SK-N-DZ (cell line): ENCODE results near the gene EGFR. TPM values are rescaled to one million over a fixed set of nuclear protein-coding genes. Genes with fewer than 3 reads are reported as not detected.
A peak's percentile ranks its signal among the peaks of the same experiment; 100 is the strongest.

ENCODE experiments used
- DNase-seq: peaks from one replicate; pipeline ENCODE4 v3.0.0-alpha.2; 2015; ENCODE audit warnings: low spot score
- polyA plus RNA-seq, 2 experiments: library from polyadenylated mRNA; depleted of rRNA; stranded (reverse); fragments of >200 nt; gene quantifications; 2 replicates each; pipeline ENCODE4 v1.2.3, GENCODE V29; 2014

The EGFR gene
- polyA plus RNA-seq (2014; cell fraction: cytosol; rRNA removed) = 5.6 and 6.2 TPM in 2 replicates
- 5.7 and 7.3 TPM in 2 replicates for polyA plus RNA-seq (2014; cell fraction: nucleus; rRNA removed)

GRCh38 chr7:55018361-55019190, at the start of gene EGFR:
TSS of gene EGFR (plus strand) at chr7:55019017. CDS start at chr7:55019278, 261 bp downstream.
- DNase-seq = peak; percentile 70

DNA sequence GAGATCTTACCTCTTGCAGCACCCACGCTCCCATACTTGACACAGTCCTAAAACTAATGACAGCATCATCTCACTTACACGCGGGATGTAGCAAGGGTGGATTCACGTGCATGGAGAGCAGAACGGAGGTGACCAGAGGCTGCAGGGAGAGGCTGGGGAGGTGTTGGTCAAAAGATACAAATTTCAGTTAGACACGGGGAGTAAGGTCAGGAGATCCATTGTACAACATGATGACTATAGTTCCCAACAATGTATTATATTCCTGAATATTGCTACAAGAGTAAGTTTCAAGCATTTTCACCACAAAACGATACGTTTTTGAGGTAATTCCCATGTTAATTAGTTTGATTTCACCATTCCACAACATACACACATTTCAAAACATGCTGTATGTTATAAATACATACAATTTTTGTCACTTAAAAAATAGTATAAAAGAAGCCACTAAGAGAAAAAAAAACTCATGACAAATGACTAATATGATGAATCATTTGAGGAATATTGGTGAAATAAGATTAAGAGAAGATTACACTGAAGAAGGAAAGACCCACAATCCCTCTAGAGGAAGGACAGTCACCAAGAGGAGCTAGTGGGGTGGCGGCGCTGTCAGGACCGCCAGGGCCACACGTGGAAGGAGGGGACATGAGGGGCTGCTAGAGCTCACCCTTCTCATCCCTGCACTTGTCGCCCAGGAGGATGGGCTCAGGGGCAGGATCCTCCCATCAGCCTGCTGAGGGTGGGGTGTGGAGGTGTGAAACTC, 49.4 kb upstream of the EGFR start:
- no peak for DNase-seq

- DNase-seq = no peak
Observed at GRCh38 chr7:54972733-54973294, 46.0 kb upstream of the EGFR start.

GRCh38 chr7:54978364-54979116, 40.3 kb upstream of the EGFR start:
- DNase-seq = no peak

- DNase-seq = no peak
Observed at GRCh38 chr7:54980521-54980920, 38.3 kb upstream of the EGFR start.

GRCh38 chr7:54981913-54982312, 36.9 kb upstream of the EGFR start:
- no peak for DNase-seq

- no peak for DNase-seq
Observed at GRCh38 chr7:54985426-54986330, 33.1 kb upstream of the EGFR start.

DNA sequence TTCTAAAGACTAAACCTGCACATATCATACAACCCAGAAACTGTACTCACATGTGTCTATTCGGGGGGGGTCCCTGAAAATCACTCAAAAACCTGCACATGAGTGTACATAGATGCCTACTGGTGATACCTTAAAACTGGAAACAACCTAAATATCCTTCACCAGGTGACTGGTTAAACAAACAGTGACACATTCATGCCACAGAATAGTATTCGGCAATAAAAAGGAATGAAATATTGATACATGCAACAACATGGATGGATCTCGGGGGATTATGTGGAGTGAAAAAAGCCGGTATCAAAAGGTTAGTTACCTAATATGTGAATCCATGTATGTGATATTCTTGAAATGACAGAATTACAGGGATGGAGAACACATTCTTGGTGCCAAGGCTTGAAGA, 32.1 kb upstream of the EGFR start:
- no peak for DNase-seq

- DNase-seq = no peak
Observed at GRCh38 chr7:54987772-54988171, 31.0 kb upstream of the EGFR start.

DNA sequence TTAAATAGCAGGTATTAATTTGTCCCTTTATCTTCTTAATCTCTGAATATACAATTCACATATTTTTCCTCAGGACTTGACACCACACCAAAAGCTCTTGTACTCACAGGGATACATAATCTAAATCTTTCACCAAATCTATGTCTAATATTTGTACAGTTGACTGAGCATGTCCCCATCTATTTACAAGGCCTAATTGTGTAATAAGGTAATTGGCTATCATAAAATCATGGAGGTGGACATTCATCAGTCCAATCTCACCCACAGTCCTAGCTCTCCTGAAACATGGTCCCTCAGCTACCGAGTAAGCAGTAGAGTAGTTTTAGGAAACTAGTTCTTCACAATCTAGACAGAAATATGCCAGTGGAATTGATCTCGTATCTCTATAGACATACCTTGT, 30.3 kb upstream of the EGFR start:
- no peak for DNase-seq

GRCh38 chr7:54989453-54990225, 29.2 kb upstream of the EGFR start:
- DNase-seq = no peak

GRCh38 chr7:54991341-54991740, 27.5 kb upstream of the EGFR start:
- DNase-seq = no peak

- DNase-seq = no peak
Observed at GRCh38 chr7:54992871-54993475, 25.8 kb upstream of the EGFR start.

DNA sequence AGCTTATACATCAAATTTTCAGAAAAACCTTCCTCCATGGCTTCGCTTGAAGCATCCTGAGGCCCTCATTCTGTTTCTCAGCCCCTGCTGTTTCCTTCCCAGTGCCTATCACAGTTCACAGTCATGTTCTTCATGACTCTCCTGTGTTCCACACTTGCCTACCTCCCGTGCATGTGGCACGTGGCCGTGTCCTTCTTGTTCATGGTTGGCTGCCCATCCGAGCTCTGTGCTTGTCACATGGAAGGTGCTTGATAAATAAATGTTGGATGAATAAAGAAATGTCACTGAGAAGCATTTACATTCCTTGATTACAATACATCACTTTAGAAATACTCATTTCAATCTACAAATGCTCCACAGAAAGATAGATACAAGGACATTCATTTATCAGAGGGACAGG, 23.7 kb upstream of the EGFR start:
- no peak for DNase-seq

- DNase-seq = no peak
Observed at GRCh38 chr7:54995610-54996363, 23.0 kb upstream of the EGFR start.

DNA sequence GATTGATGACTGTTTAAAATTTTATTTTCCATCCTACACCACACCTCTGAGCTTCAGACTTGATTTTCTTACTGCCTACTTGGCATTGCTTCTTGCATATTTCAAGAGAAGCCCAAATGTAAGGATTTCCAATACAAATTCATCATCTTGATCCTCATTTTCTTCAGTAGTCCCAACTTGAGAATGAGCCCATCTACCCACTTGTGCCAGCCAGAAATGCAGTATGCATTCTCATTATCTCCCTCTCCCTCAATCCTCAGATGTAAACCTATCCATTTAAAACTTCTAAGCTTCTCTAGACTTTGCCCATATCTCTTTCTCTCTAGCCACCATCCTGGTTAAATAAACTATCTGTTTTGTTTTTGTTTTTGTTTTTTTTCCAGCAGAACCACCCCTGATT, 22.4 kb upstream of the EGFR start:
- no peak for DNase-seq

- no peak for DNase-seq
Observed at GRCh38 chr7:55004579-55004978, 14.2 kb upstream of the EGFR start.

- no peak for DNase-seq
Observed at GRCh38 chr7:55005241-55005851, 13.5 kb upstream of the EGFR start.
